Measurements from ENCODE around the gene CLRN1.

The CLRN1 gene

GRCh38 chr3:150917951-150918350 lies 54.6 kb downstream of the CLRN1 start:
- no peak for FAIRE-seq

DNA sequence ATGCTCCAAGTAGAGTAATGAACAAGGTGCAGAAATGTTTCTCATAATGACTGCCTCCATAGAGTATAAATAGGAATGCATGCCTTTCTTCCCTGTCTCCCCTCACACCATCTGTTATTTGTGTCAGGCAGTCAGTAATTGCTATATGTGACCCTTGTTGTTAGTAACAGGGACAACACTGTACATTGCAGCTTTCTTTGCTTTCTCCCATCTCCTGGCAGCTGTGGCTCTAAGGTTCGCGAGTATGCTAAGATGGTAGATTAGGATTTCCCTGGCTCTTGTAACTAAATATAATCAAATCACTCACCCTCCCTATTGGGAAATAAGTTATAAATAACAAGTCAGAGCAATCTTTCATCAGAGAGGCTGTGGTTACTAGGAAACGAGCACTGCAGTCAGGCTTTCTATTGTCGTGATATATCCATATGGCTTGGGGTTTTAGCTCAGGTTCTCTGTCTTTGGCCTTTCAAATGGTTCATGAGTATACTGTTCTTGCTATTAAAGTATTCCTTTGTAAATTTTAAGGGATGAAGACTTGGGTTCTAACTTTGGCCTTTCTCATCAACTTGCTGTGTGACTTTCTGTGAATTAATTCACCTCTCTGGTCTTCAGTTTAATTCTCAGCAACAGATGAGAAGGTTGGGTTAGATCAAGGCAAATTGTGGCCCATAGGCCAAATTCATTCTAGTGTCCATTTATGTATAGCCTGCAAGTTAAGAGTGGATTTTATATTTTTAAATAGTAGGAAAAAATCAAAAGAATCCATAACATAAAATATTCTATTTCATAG lies 59.2 kb downstream of the CLRN1 start:
- FAIRE-seq, result no peak

- no peak for FAIRE-seq
These were observed 60.0 kb downstream of the CLRN1 start for GRCh38 chr3:150912501-150912900.

DNA sequence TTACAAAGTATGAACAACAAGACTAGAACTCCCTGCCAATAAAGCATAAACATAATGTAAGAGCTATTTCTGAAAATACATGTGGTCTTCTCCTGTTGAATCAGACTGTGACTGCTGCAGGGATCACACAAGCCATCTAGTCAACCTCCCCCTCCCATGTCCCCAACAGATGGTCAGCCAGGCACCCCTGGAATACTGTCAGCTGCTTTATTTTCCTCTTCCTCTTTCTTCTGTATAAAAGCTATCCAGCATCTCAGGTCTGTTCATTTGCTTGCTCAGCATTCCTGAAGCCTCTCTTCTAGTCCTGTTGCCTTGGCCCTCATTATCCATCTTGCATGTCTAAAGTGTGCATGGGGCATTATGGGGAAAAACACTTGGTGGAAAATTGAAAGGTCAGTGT lies 60.8 kb downstream of the CLRN1 start:
- FAIRE-seq, result no peak

DNA sequence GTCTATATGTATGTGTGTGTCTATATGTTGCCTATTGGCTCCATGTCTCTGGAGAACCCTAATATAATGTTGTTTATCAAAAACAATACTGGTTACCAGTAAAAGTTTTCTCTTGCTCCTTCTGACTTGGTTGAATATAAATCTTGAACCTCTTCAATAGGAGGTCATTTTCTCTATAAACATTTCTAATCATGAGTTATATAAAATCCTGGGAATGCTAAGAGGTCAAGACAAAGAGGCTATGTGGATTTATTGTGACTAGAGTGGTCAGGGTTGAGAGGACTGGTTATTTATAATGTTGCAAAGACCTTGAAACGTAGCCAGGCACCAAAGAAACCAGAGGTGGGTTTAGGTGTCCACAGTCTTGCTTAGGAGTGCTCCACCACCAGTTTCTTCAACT lies 66.1 kb downstream of the CLRN1 start:
- no peak for FAIRE-seq

GRCh38 chr3:150905746-150906145 lies 66.8 kb downstream of the CLRN1 start:
- FAIRE-seq, result no peak

GRCh38 chr3:150905339-150905738 lies 67.2 kb downstream of the CLRN1 start, which contains the start of gene MINDY4B:
Gene MINDY4B (minus strand): TSS chr3:150905439. CDS start chr3:150905439, 0 bp downstream.
- FAIRE-seq, result no peak

DNA sequence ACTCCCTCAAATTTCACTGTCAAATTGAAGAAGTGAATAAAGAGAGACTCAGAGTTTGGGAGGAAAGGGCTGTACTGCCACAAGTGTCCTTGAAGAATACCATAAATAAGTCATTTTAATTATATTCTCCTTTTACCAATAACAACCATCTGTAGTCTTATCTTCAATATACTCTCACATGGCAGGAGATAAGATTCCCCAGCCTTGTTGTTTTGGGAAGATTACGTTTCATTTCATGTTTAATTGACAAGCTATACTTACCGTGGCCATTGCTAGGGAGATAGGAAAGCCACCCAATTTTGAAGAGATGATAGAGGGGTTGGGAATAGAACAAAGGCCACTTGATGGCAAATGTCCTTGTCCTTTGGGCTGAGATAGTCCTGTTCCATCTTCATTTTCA lies 69.5 kb downstream of the CLRN1 start:
- no peak for FAIRE-seq

GRCh38 chr3:150901793-150902192 lies 70.7 kb downstream of the CLRN1 start:
- FAIRE-seq, result no peak

DNA sequence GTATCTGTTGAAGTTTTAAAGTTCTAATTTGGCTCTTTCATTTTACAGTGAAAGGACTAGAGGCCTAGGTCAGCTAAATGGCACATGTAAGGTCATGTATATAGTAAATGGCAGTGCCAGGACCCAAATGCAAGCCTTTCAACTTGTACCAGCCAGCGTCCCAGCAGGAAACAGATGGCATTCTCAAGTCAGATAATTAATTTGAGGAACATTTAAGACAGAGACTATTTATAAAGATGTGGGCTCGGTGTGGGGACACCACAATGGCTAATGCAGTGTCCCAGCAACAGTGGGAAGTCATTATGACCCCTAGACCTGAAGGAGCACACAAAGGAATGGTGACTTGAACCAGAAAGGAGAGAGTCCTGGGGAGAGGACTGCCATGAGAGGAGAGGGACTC lies 73.4 kb downstream of the CLRN1 start:
- FAIRE-seq, result no peak

GRCh38 chr3:150898046-150898754 lies 74.3 kb downstream of the CLRN1 start:
- FAIRE-seq, result no peak

GRCh38 chr3:150897592-150897991 lies 74.9 kb downstream of the CLRN1 start:
- no peak for FAIRE-seq

DNA sequence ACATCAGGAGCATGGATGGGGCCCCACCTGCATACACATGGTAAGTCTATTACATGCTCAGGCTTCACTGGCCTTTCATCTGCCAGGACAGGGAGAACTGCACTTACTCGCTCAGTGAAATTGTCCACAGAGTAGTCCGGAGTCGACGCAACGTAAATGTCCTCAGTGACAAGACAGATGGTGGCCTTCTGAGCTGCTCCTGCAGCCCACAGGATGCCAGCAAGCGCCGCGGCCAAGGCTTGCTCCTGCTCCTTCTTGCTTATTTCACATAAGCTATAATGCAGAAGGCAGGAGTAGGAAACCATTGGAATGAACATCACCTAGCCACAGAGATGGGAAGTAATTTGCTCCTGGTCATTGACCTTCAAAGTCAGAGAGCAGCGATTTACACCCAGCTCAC lies 81.7 kb downstream of the CLRN1 start:
- no peak for FAIRE-seq

- FAIRE-seq, result no peak
These were observed 82.2 kb downstream of the CLRN1 start for GRCh38 chr3:150890295-150890694.

DNA sequence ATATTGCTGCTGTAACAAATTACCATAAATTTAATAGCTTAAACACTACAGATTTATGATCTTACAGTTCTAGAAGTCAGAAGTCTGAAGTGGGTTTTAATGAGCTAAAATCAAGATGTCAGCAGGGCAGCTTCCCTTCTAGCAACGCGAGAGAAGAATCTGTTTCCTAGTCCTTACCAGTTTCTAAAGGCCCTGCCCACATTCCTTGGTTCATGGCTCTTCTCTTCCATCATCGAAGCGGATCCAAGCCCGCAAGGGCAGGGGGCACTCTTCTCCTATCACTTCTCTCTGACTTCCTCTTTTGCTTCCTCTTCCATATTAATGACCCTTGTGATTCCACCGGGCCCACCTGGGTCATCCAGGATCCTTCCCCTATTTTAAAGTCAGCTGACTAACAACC lies 83.4 kb downstream of the CLRN1 start:
- no peak for FAIRE-seq

DNA sequence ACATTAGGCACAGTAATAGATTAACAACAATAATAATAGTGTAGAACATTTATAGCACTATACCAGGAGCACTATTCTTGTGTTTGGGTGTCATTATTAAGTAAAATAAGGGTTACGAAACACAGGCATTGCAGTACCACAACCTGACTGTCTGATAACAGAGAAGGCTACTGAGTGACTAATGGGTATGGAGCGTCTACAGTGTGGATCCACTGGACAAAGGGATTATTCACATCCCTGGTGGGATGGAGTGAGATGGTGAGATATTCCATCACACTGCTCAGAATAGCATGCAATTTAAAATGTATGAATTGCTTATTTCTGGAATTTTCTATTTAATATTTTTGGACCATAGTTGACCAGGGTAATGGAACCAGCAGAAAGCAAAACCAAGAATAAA lies 85.5 kb downstream of the CLRN1 start:
- FAIRE-seq, result no peak

DNA sequence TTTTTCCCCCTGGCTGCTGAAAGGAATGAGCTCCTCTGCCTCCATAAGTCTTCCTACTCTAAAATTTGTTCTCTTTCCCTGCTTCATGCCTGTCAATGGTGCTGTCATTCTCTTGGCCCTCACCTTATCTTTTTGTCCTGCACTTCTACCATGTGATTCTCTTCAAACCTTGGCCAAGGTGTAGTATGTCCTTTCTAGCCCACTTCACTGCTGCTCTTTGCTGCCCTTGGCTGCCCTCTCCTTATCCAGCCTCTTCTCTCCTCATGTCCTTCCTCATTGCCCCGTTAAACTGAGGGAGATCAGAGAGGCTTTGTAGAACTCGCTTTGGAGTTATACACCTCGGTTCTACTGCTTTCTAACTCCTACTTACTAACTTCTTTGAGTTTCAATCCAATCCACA lies 87.0 kb downstream of the CLRN1 start:
- FAIRE-seq, result no peak

DNA sequence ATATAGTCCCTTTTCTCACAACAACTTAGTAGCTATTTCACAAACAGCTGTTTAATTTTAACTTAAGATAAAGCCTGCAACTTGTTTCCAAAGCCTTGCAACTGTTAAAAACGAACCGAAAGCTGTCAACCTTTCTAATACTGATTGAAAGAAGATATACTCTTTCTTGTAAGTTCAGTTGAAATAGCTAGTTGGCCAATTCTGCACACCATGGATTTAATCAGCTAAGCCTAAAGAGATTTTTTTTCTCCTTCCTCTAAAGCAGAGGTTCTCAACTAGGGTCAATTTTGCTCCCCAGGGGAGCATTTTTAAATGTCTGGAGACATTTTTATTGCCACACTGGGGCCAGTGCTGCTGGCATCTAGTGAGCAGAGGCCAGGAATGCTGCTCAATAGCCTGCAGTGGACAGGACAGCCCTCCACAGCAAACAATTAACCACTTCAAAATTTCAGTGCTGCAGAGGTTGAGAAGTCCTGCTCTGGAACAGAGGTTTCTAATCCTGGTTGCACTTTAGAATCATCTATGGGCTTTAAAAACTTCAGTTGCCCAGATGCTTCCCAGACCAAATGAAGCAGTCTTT lies 93.4 kb downstream of the CLRN1 start:
- FAIRE-seq, result no peak

GRCh38 chr3:150878290-150878689 lies 94.2 kb downstream of the CLRN1 start:
- FAIRE-seq, result no peak

DNA sequence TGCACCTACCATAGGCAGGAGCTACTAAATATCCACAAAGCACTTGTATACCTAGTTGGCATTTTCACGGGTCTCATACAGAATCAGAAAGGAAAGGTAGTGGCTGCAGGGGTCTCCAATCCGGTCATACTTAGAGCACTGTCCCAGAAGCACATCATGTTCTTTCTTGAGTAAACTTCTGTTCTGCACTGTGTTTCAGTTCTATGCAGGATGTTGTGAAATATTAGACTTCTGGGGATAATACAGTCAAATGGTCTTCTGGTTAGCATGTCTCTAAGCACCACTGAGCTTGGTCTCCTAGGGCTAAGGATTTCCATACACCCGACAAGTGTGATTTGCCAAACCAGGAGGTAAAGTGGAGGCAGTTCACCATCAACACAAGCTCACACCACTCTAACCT lies 95.2 kb downstream of the CLRN1 start:
- no peak for FAIRE-seq

DNA sequence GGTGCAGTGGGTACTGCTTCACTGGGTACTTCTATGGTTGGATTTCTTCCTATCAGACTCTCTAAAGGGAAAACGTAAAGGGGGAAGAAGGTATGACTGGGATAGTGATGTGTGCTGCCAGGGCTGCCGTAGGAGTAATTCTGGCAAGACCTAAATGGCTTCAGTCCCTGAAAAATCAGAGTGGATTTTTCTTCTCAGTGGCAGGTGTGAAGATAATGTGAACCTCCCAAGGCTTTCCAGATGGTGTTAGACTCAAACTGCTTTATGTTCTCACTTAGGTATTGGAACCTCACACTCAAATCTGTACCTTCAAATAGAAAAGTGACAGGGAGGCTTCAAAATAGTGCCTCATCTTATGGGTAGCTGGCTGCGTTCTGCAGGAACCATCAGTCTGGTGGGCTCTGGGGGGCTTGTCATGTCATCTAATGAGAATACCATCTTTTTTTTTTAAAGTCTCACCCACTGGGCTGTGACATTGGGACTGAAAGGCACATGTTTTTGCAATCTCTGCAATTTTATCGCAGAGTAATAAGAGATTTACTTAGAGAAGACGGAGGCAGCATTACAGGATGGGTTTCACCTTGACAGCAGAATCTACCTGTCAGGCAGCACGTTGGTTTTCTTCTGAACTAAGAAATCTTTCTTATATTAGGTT lies 95.8 kb downstream of the CLRN1 start:
- FAIRE-seq, result no peak

Data from endometrium (tissue), 2 donors.